ENCODE data around the gene NRK. TPM values are rescaled to one million over a fixed set of nuclear protein-coding genes. Genes with fewer than 3 reads are reported as not detected.

NRK gene
- total and polyA plus RNA-seq, 12 donors = 0.25 to 4.2 (median 2.1) TPM

GRCh38 chrX:105872941-105873340, 50.6 kb downstream of the NRK start:
- intact Hi-C loops (cut with DNase I) = no loop called here
- 54 to 60% methylated on average over 7 of the region's 7 CpGs for WGBS, 2 donors
- Histone ChIP-seq H3K4me3 (no peak overlapping the region), H3K27me3 (peaks cover 0 to 27% (median 0%) of the 10 kb centered on the region in 7 donors), H3K36me3 (no peaks in the 10 kb centered on the region), H3K4me1 (no peaks in the 10 kb centered on the region), H3K9me3 (no peaks in the 10 kb centered on the region), H3K27ac (no peak overlapping the region)
- DNase-seq (peak in 1 of 2 donors; percentile 6), ATAC-seq (no peak)
- TF ChIP-seq, protein P1, sequence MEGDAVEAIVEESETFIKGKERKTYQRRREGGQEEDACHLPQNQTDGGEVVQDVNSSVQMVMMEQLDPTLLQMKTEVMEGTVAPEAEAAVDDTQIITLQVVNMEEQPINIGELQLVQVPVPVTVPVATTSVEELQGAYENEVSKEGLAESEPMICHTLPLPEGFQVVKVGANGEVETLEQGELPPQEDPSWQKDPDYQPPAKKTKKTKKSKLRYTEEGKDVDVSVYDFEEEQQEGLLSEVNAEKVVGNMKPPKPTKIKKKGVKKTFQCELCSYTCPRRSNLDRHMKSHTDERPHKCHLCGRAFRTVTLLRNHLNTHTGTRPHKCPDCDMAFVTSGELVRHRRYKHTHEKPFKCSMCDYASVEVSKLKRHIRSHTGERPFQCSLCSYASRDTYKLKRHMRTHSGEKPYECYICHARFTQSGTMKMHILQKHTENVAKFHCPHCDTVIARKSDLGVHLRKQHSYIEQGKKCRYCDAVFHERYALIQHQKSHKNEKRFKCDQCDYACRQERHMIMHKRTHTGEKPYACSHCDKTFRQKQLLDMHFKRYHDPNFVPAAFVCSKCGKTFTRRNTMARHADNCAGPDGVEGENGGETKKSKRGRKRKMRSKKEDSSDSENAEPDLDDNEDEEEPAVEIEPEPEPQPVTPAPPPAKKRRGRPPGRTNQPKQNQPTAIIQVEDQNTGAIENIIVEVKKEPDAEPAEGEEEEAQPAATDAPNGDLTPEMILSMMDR (IDR thresholded peaks at IDR 0.05) = no peak

DNA sequence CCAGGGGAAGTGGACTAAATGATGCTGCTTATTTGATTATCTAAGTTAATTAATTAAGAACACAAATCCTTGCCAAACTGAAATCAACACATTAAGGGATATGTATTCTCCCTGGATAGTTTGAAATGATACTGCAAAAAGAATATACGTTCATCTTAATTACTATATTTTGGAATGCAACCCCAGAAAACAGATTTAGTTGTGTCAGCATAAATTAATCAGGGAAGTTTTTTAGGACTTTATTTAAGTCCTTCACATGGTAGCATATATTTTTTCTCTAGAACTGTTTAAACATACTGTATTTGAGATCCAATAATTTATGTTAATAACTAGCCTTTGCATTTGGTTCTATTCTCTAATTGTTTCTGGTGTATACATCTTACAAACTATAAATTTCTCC, 52.5 kb downstream of the NRK start:
- DNase-seq (no peak), ATAC-seq (no peak)
- H3K27ac ChIP-seq = no peak overlapping the region
- peaks cover 0 to 24% (median 0%) of the 10 kb centered on the region in 7 donors for H3K27me3 ChIP-seq
- H3K4me1 ChIP-seq = no peaks in the 10 kb centered on the region
- intact Hi-C loops (cut with DNase I) = no loop called here
- WGBS, 2 donors = 73 to 75% methylated on average over 1 of the region's 1 CpG
- H3K9me3 ChIP-seq = no peaks in the 10 kb centered on the region
- no peak overlapping the region for H3K4me3 ChIP-seq
- H3K36me3 ChIP-seq = no peaks in the 10 kb centered on the region
- TF ChIP-seq, protein P1 (IDR thresholded peaks at IDR 0.05) = no peak

- DNase-seq (no peak), ATAC-seq (no peak)
- TF ChIP-seq, protein P1 (IDR thresholded peaks at IDR 0.05) = peak in 1 of 9 donors; percentile 26
- Histone ChIP-seq H3K9me3 (no peaks in the 10 kb centered on the region), H3K4me1 (no peaks in the 10 kb centered on the region), H3K4me3 (no peak overlapping the region), H3K36me3 (no peaks in the 10 kb centered on the region), H3K27me3 (peaks cover 0 to 28% (median 0%) of the 10 kb centered on the region in 7 donors), H3K27ac (no peak overlapping the region)
- WGBS, 2 donors = 49 to 56% methylated on average over 3 of the region's 3 CpGs
- intact Hi-C loops (cut with DNase I) = no loop called here
Measured at GRCh38 chrX:105876658-105877057, 54.3 kb downstream of the NRK start.

DNA sequence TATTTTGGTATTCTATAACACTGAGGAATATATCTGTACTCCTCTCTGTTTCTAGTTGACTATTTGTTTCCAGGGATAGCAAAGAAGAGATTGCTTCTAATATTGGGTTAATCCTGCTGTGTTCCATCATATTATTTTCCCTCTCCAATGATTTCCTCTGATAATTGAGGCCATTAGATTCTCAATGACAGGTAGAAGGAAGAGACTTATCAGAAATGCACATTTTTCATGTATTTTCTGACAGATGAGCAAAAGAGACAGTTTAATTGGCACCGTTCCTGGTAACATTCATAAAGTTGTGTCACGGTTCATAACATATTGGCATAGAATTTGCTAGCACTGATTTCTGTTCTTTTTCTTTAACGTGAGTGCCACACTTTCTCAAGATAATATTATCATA, 58.2 kb downstream of the NRK start:
- no peaks in the 10 kb centered on the region for H3K36me3 ChIP-seq
- ATAC-seq (no peak), DNase-seq (no peak)
- no peaks in the 10 kb centered on the region for H3K4me1 ChIP-seq
- peaks cover 0 to 25% (median 0%) of the 10 kb centered on the region in 7 donors for H3K27me3 ChIP-seq
- no peaks in the 10 kb centered on the region for H3K9me3 ChIP-seq
- WGBS, 2 donors = 79 to 82% methylated on average over 3 of the region's 3 CpGs
- intact Hi-C loops (cut with DNase I) = no loop called here
- H3K4me3 ChIP-seq = no peak overlapping the region
- no peak overlapping the region for H3K27ac ChIP-seq
- TF ChIP-seq, protein P1 (IDR thresholded peaks at IDR 0.05) = no peak
